ENCODE measurements around the gene COL1A1.

Gene COL1A1

DNA sequence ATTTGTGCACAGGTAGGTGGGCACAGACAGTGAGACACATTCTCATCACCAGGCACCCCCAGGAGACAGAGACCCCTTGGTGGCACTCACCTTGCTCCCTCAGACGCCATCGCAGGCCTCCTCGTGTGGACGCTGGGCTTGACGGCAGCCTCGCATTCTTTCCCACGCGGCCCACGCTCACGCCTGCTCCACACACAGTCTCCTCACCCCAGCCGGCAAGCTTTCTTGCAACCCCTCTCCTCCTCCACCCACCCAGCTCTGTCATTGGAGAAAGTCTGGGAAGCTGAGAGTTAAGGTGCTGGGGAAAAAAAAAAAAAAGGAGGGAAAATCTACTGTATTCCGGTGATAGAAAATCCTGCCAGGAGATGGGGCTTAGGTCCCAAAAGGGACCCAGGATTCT lies 20.8 kb downstream of the COL1A1 start:
- Mint-ChIP-seq H3K27me3 (ENCODE audit: low read depth, poor library complexity) (peaks cover 15% of the 10 kb centered on the region), H3K27ac (no peak overlapping the region), H3K36me3 (ENCODE audit: low read depth) (peaks cover 10% of the 10 kb centered on the region), H3K4me3 (no peak overlapping the region), H3K9me3 (no peaks in the 10 kb centered on the region), H3K4me1 (peaks cover 86% of the 10 kb centered on the region)
- DNase-seq = no peak
- TF ChIP-seq CTCF (IDR thresholded peaks at IDR 0.05) = no peak

GRCh38 chr17:50180111-50180510 lies 21.3 kb downstream of the COL1A1 start:
- Mint-ChIP-seq H3K4me3 (no peak overlapping the region), H3K36me3 (ENCODE audit: low read depth) (peaks cover 5% of the 10 kb centered on the region), H3K27ac (no peak overlapping the region), H3K4me1 (peaks cover 82% of the 10 kb centered on the region), H3K9me3 (no peaks in the 10 kb centered on the region), H3K27me3 (ENCODE audit: low read depth, poor library complexity) (peaks cover 15% of the 10 kb centered on the region)
- DNase-seq = no peak
- TF ChIP-seq CTCF (IDR thresholded peaks at IDR 0.05) = no peak

- Mint-ChIP-seq H3K27ac (peak overlapping the region; percentile 90), H3K4me3 (peak overlapping the region; percentile 75)
- TF ChIP-seq CTCF (IDR thresholded peaks at IDR 0.05) = peak; percentile 46
Measured at GRCh38 chr17:50177983-50178834, 23.2 kb downstream of the COL1A1 start.

DNA sequence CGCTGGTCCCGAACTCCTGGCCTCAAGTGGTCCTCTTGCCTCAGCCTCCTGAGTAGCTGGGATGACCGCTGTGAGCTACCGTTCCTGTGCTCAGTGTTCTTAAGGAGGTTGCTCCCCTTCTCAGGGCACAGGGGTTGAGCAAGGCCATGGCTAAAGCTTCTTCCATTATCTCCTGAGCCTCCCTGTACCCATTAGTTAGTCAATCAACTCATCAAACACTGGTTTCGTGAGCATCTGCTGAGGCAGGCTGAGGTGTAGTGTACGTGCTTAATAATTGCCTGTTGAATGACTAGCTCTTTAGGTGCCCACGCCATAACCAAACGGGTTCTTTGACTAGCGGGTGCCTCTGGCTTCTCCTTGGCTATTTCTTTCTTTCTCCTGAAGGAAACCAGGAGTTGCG lies 24.0 kb downstream of the COL1A1 start:
- Mint-ChIP-seq H3K9me3 (no peaks in the 10 kb centered on the region), H3K4me1 (peaks cover 70% of the 10 kb centered on the region), H3K4me3 (no peak overlapping the region), H3K36me3 (ENCODE audit: low read depth) (no peaks in the 10 kb centered on the region), H3K27ac (no peak overlapping the region), H3K27me3 (ENCODE audit: low read depth, poor library complexity) (peaks cover 15% of the 10 kb centered on the region)
- DNase-seq = no peak
- TF ChIP-seq CTCF (IDR thresholded peaks at IDR 0.05) = no peak

More at GRCh38 chr17:50177983-50178834, 23.2 kb downstream of the COL1A1 start:
- H3K9me3 Mint-ChIP-seq = no peaks in the 10 kb centered on the region
- peak; percentile 65 for DNase-seq
- no peaks in the 10 kb centered on the region for H3K36me3 Mint-ChIP-seq (ENCODE audit: low read depth)
- H3K4me1 Mint-ChIP-seq = peaks cover 70% of the 10 kb centered on the region
- peaks cover 15% of the 10 kb centered on the region for H3K27me3 Mint-ChIP-seq (ENCODE audit: low read depth, poor library complexity)

- Mint-ChIP-seq H3K27ac (no peak overlapping the region), H3K4me1 (peaks cover 68% of the 10 kb centered on the region), H3K4me3 (no peak overlapping the region)
Measured at GRCh38 chr17:50176559-50177357, 24.7 kb downstream of the COL1A1 start.

More at GRCh38 chr17:50176559-50177357, 24.7 kb downstream of the COL1A1 start:
- DNase-seq = no peak
- TF ChIP-seq CTCF (IDR thresholded peaks at IDR 0.05) = no peak
- peaks cover 10% of the 10 kb centered on the region for H3K27me3 Mint-ChIP-seq (ENCODE audit: low read depth, poor library complexity)
- H3K9me3 Mint-ChIP-seq = no peaks in the 10 kb centered on the region
- H3K36me3 Mint-ChIP-seq (ENCODE audit: low read depth) = no peaks in the 10 kb centered on the region
